Transverse colon (tissue), 4 donors: Measurements from ENCODE around the gene DNAJC5.

Experiments used
- CTCF ChIP-seq, 5 experiments: fragments of 200-600 bp in 3 of 5; fragments of 450-650 bp in 2 of 5; sonication (generic) in 3 of 5; IDR thresholded peaks; 1 replicate in 2 of 5; 2 replicates in 3 of 5; pipeline ENCODE4 v1.5.1; 2016 to 2017; ENCODE audit warnings: antibody characterized with exemption in 5 of 5, inconsistent platforms in 3 of 5, mild to moderate bottlenecking in 2 of 5, moderate library complexity in 1 of 5
- EP300 ChIP-seq: sonication (generic); formaldehyde crosslinking; IDR thresholded peaks from one replicate; pipeline ENCODE4 v1.6.1; 2017; ENCODE audit warnings: antibody characterized with exemption, low read depth
- POLR2A ChIP-seq: fragments of 450-650 bp; IDR thresholded peaks from one replicate; pipeline ENCODE4 v1.6.1; 2016; ENCODE audit warnings: antibody characterized with exemption, mild to moderate bottlenecking, moderate library complexity
- POLR2AphosphoS5 ChIP-seq, 3 donors: sonication (generic); formaldehyde crosslinking; IDR thresholded peaks; one replicate each; pipeline ENCODE4 v1.6.1; 2016; ENCODE audit warnings: antibody characterized with exemption in 3 of 3

GRCh38 chr20:63889241-63890200, 5.4 kb upstream of the DNAJC5 start:
- no peak for TF ChIP-seq CTCF (IDR thresholded peaks at IDR 0.05)
- TF ChIP-seq POLR2A = no peak
- no peak for TF ChIP-seq EP300
- no peak for TF ChIP-seq POLR2AphosphoS5 (IDR thresholded peaks at IDR 0.05)
